B cell (primary cell): ENCODE data around the gene CWC27. TPM values are rescaled to one million over a fixed set of nuclear protein-coding genes. Genes with fewer than 3 reads are reported as not detected.

Experiments
- ATAC-seq: fragments of 200-7000 bp; cut with Tn5 transposase; one replicate; pipeline ENCODE4 v1.10.0; 2021; ENCODE audit warnings: low read depth, mild to moderate bottlenecking, moderate number of reproducible peaks, moderate library complexity
- CTCF ChIA-PET: fragments of 350-600 bp; sonication (Branson Sonifier 250); formaldehyde crosslinking; loops from one replicate; lab custom pipeline; 2021; ENCODE audit warnings: antibody characterized with exemption, inconsistent platforms; lab: Charles Lee
- POLR2A ChIA-PET: fragments of 350-600 bp; sonication (Branson Sonifier 250); formaldehyde crosslinking; loops from one replicate; lab custom pipeline; 2021; ENCODE audit warnings: antibody characterized with exemption; lab: Charles Lee
- DNase-seq: peaks from one replicate; pipeline ENCODE4 v3.0.0; 2013
- H2AFZ ChIP-seq: 2 replicates; pipeline ENCODE4 v1.6.1; 2012; ENCODE audit warnings: mild to moderate bottlenecking, low read depth, low read length; ENCODE audit not compliant: insufficient read depth, poor library complexity, severe bottlenecking
- H3K27ac ChIP-seq, 2 donors: 1 replicate in 1 of 2; 2 replicates in 1 of 2; pipeline ENCODE4 v1.5.1; 2012 to 2013; ENCODE audit warnings: low read length in 2 of 2, mild to moderate bottlenecking in 2 of 2, moderate library complexity in 1 of 2
- H3K27me3 ChIP-seq, 4 experiments: fragments of 200-600 bp in 1 of 4; sonication (generic) in 1 of 4; replicated peaks in 1 of 4; 1 replicate in 2 of 4; 2 replicates in 2 of 4; pipeline versions ENCODE4 v1.6.1 to v1.7.0; 2013 to 2016; ENCODE audit warnings: low read length in 3 of 4, mild to moderate bottlenecking in 2 of 4, mixed read lengths in 1 of 4, moderate library complexity in 1 of 4; ENCODE audit not compliant: insufficient read depth in 4 of 4, control insufficient read depth in 3 of 4; ENCODE audit errors: control extremely low read depth in 1 of 4
- H3K36me3 ChIP-seq, 2 experiments: replicated peaks in 1 of 2; 1 replicate in 1 of 2; 2 replicates in 1 of 2; pipeline versions ENCODE4 v1.6.1 to v1.7.1; 2013; ENCODE audit warnings: low read length in 1 of 2; ENCODE audit not compliant: insufficient read depth in 2 of 2, control insufficient read depth in 1 of 2; ENCODE audit errors: control extremely low read depth in 1 of 2, extremely low read depth in 1 of 2
- H3K4me1 ChIP-seq, 2 donors: fragments of 200-600 bp in 1 of 2; sonication (generic) in 1 of 2; 1 replicate in 1 of 2; 2 replicates in 1 of 2; pipeline versions ENCODE4 v1.5.1 to v1.6.1; 2013 to 2017; ENCODE audit warnings: low read length in 2 of 2; ENCODE audit not compliant: control insufficient read depth in 2 of 2, insufficient read depth in 2 of 2
- H3K4me2 ChIP-seq: replicated peaks from 2 replicates; pipeline ENCODE3; 2012; ENCODE audit warnings: mild to moderate bottlenecking, low read depth, low read length; ENCODE audit not compliant: poor library complexity, severe bottlenecking
- H3K4me3 ChIP-seq, 5 experiments: fragments of 200-600 bp in 1 of 5; sonication (generic) in 1 of 5; 1 replicate in 3 of 5; 2 replicates in 2 of 5; pipeline versions ENCODE4 v1.5.1 to v1.7.0; 2011 to 2016; ENCODE audit warnings: low read length in 4 of 5, mild to moderate bottlenecking in 4 of 5, low read depth in 2 of 5, control low read depth in 1 of 5, moderate library complexity in 1 of 5; ENCODE audit not compliant: insufficient read depth in 1 of 5; ENCODE audit errors: control extremely low read depth in 1 of 5, extremely low read depth in 1 of 5
- H3K79me2 ChIP-seq: fragments of 200-600 bp; sonication (generic); one replicate; pipeline ENCODE4 v1.6.0; 2016; ENCODE audit warnings: low read length; ENCODE audit not compliant: control insufficient read depth, insufficient read depth
- H3K9ac ChIP-seq: fragments of 200-600 bp; sonication (generic); 2 replicates; pipeline ENCODE4 v1.6.1; 2017; ENCODE audit warnings: mild to moderate bottlenecking, low read length, moderate library complexity
- H3K9me3 ChIP-seq, 3 donors: one replicate each; pipeline versions ENCODE4 v1.6.1 to v1.7.1; 2013; ENCODE audit warnings: low read length in 2 of 3; ENCODE audit not compliant: control insufficient read depth in 2 of 3, insufficient read depth in 1 of 3; ENCODE audit errors: control extremely low read depth in 1 of 3
- H4K20me1 ChIP-seq: 2 replicates; pipeline ENCODE4 v1.6.0; 2012; ENCODE audit warnings: mild to moderate bottlenecking, low read length; ENCODE audit not compliant: insufficient read depth, control insufficient read depth, poor library complexity, severe bottlenecking
- H3K27ac Mint-ChIP-seq: one replicate; pipeline ENCODE4 v1.8.0; 2021; ENCODE audit warnings: mixed read lengths
- H3K27me3 Mint-ChIP-seq: one replicate; pipeline ENCODE4 v1.8.0; 2021; ENCODE audit warnings: mixed read lengths
- H3K4me1 Mint-ChIP-seq: one replicate; pipeline ENCODE4 v1.8.0; 2021; ENCODE audit warnings: mixed read lengths
- H3K4me3 Mint-ChIP-seq: one replicate; pipeline ENCODE4 v1.8.0; 2021; ENCODE audit warnings: mixed read lengths
- H3K9me3 Mint-ChIP-seq: one replicate; pipeline ENCODE4 v1.8.0; 2022; ENCODE audit warnings: mixed read lengths; ENCODE audit not compliant: insufficient read depth
- CTCF ChIP-seq: fragments of 200-600 bp; IDR thresholded peaks from one replicate; pipeline ENCODE4 v1.8.0; 2022; ENCODE audit warnings: antibody characterized with exemption, mild to moderate bottlenecking
- EZH2 ChIP-seq: IDR thresholded peaks from 2 replicates; pipeline ENCODE4 v1.6.1; 2012; ENCODE audit warnings: borderline replicate concordance, low read depth, mild to moderate bottlenecking, moderate library complexity, low read length; ENCODE audit not compliant: insufficient read depth, poor library complexity, severe bottlenecking
- WGBS: methylation state at CpG from one replicate; pipeline ENCODE4 v1.1.5; 2013; ENCODE audit warnings: missing lambda C conversion rate; ENCODE audit not compliant: insufficient coverage; 5-methylcytosine and 5-hydroxymethylcytosine counted together
- intact Hi-C: fragments of 100-400 bp; cut with micrococcal nuclease; formaldehyde crosslinking; loops from one replicate; pipeline ENCODE4 v1.10.0; 2022
- polyA plus RNA-seq: library from polyadenylated mRNA; depleted of rRNA; stranded (reverse); fragments of >200 nt; gene quantifications from 2 replicates; pipeline ENCODE4 v1.2.3, GENCODE V29; 2012
- total RNA-seq, 2 donors: library from RNA; stranded (reverse); fragments of 120-200 nt in 1 of 2; gene quantifications; 1 replicate in 1 of 2; 2 replicates in 1 of 2; pipeline versions ENCODE4 v1.2.3 to v1.2.4, GENCODE V29; 2013 to 2022

The CWC27 gene
- total and polyA plus RNA-seq, 2 donors (not counting 1 experiment from before 2014, with no cell fraction given) = 6.6 to 30.5 TPM

GRCh38 chr5:64763948-64764503, 4.7 kb upstream of the CWC27 start:
- Histone ChIP-seq H3K4me1 (peaks cover 20 to 21% of the 10 kb centered on the region in 2 donors), H3K9me3 (no peaks in the 10 kb centered on the region), H2AFZ (no peak overlapping the region), H3K36me3 (peaks cover 2 to 9% of the 10 kb centered on the region in 2 experiments), H3K4me2 (no peak overlapping the region), H3K27ac (no peak overlapping the region), H4K20me1 (peaks cover 9% of the 10 kb centered on the region), H3K27me3 (no peaks in the 10 kb centered on the region), H3K79me2 (peaks cover 75% of the 10 kb centered on the region), H3K9ac (no peak overlapping the region), H3K4me3 (no peak overlapping the region)
- intact Hi-C loops = loop anchor here (10.0 kb wide), 1 partner anchor 271 kb away; no protein-coding TSS in a partner anchor
- Mint-ChIP-seq H3K27ac (no peak overlapping the region), H3K9me3 (no peaks in the 10 kb centered on the region), H3K4me1 (peaks cover 35% of the 10 kb centered on the region), H3K27me3 (no peaks in the 10 kb centered on the region), H3K4me3 (no peak overlapping the region)
- POLR2A ChIA-PET = no interaction called here
- ATAC-seq (no peak), DNase-seq (no peak)
- no peak for TF ChIP-seq EZH2
- TF ChIP-seq CTCF = no peak
- CTCF ChIA-PET = interaction anchor here (0.6 to 0.7 kb wide), 2 partner anchors 129 to 719 kb away, joined by 3 read pairs; no protein-coding TSS in a partner anchor
- WGBS = 100% methylated on average over 1 of the region's 4 CpGs

GRCh38 chr5:64765804-64766504, 2.8 kb upstream of the CWC27 start:
- Mint-ChIP-seq H3K9me3 (no peaks in the 10 kb centered on the region), H3K4me3 (no peak overlapping the region), H3K27ac (no peak overlapping the region), H3K4me1 (peaks cover 43% of the 10 kb centered on the region), H3K27me3 (no peaks in the 10 kb centered on the region)
- H3K4me3 ChIP-seq = no peak overlapping the region
- H4K20me1 ChIP-seq = no peaks in the 10 kb centered on the region
- CTCF ChIA-PET = no interaction called here
- no peak overlapping the region for H3K27ac ChIP-seq
- intact Hi-C loops = loop anchor here (10.0 kb wide), 1 partner anchor 269 kb away; no protein-coding TSS in a partner anchor
- no peaks in the 10 kb centered on the region for H3K27me3 ChIP-seq
- WGBS = no CpG with 5 or more reads among the region's 2 CpGs
- peaks cover 82% of the 10 kb centered on the region for H3K79me2 ChIP-seq
- no peak overlapping the region for H3K9ac ChIP-seq
- no peak for TF ChIP-seq EZH2
- TF ChIP-seq CTCF = no peak
- H3K4me2 ChIP-seq = no peak overlapping the region
- no peak for DNase-seq
- POLR2A ChIA-PET = no interaction called here
- ATAC-seq = no peak
- peaks cover 2 to 9% of the 10 kb centered on the region in 2 experiments for H3K36me3 ChIP-seq
- H2AFZ ChIP-seq = no peak overlapping the region
- H3K4me1 ChIP-seq = peaks cover 29 to 32% of the 10 kb centered on the region in 2 donors
- H3K9me3 ChIP-seq = no peaks in the 10 kb centered on the region
